Body of pancreas (tissue), 4 donors: ENCODE results near the gene TAP2. TPM values are rescaled to one million over a fixed set of nuclear protein-coding genes. Genes with fewer than 3 reads are reported as not detected.
"Not testable (repeated sequence)": the region's sequence is repeated elsewhere in the genome, so short reads cannot be mapped to it uniquely, and the experiment has no call there.

Experiments used
- ATAC-seq: fragments of 150-250 bp; one replicate; pipeline ENCODE4 v1.9.1; 2016
- DNase-seq, 4 donors: peaks; one replicate each; pipeline ENCODE4 v3.0.0-alpha.2; 2019
- H3K27ac ChIP-seq, 4 donors: fragments of 200-600 bp; sonication (generic); 1 replicate in 3 of 4; 2 replicates in 1 of 4; pipeline versions ENCODE4 v1.5.1 to v1.6.1; 2016 to 2019; ENCODE audit warnings: mild to moderate bottlenecking in 1 of 4, mixed read lengths in 1 of 4, moderate library complexity in 1 of 4
- H3K27me3 ChIP-seq, 2 donors: fragments of 200-600 bp; sonication (generic); one replicate each; pipeline ENCODE4 v1.6.0; 2016; ENCODE audit warnings: mild to moderate bottlenecking in 1 of 2
- H3K36me3 ChIP-seq, 2 donors: fragments of 200-600 bp; sonication (generic); replicated peaks in 1 of 2; 2 replicates each; pipeline ENCODE4 v1.5.1; 2016; ENCODE audit warnings: low read depth in 2 of 2; ENCODE audit not compliant: insufficient read depth in 1 of 2
- H3K4me1 ChIP-seq: fragments of 200-600 bp; sonication (generic); one replicate; pipeline ENCODE4 v1.6.0; 2016
- H3K4me3 ChIP-seq, 2 donors: fragments of 200-600 bp; sonication (generic); 1 replicate in 1 of 2; 2 replicates in 1 of 2; pipeline ENCODE4 v1.5.1; 2016 to 2019
- H3K9me3 ChIP-seq, 3 donors: fragments of 200-600 bp; sonication (generic); 1 replicate in 2 of 3; 2 replicates in 1 of 3; pipeline ENCODE4 v1.5.1; 2016
- POLR2A ChIP-seq, 3 donors: fragments of 450-650 bp; IDR thresholded peaks; one replicate each; pipeline ENCODE4 v1.6.1; 2016; ENCODE audit warnings: antibody characterized with exemption in 3 of 3, mild to moderate bottlenecking in 2 of 3
- WGBS, 2 donors: methylation state at CpG; one replicate each; pipeline ENCODE4 v1.1.5; 2017; 5-methylcytosine and 5-hydroxymethylcytosine counted together
- intact Hi-C: fragments of 100-400 bp; cut with DNase I; formaldehyde crosslinking; loops from one replicate; pipeline ENCODE4 v1.15.1; 2023
- total RNA-seq, 2 donors: library from RNA; depleted of rRNA; stranded (reverse); fragments of >200 nt; gene quantifications; one replicate each; pipeline ENCODE4 v1.1.0, GENCODE V29; 2016
- TF ChIP-seq, protein P1 (sequence below), 7 experiments: fragments of 450-650 bp in 4 of 7; fragments of 200-600 bp in 3 of 7; sonication (generic) in 3 of 7; IDR thresholded peaks; one replicate each; pipeline ENCODE4 v1.5.1; 2016 to 2019; ENCODE audit warnings: antibody characterized with exemption in 7 of 7

Gene TAP2
- total RNA-seq, 2 donors from 2014 or later = 5.2 to 13.8 TPM

DNA sequence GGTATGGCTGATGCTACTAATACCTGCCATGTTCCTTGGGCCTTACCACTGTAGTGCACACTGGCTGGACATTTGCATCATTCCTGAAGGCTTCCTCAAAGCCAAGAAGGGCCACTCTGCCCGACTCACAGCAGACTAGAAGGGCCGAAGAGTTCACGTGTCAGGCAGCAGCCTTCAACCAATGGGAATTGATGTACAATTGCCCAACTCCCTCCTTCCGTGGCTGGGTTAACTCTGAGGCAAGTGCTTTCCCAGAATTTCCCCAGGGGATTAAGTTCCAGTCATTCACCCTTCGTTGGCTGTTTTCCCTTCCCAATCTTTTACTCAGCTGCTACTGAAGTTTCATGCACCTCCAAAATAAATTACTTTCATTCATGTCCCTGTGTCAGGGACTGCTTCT lies 45.2 kb upstream of the TAP2 start:
- WGBS, 2 donors = 19 to 21% methylated on average over 5 of the region's 5 CpGs
- Histone ChIP-seq H3K27ac (no peak overlapping the region), H3K4me1 (peaks cover 9% of the 10 kb centered on the region), H3K27me3 (no peaks in the 10 kb centered on the region), H3K4me3 (no peak overlapping the region), H3K9me3 (no peaks in the 10 kb centered on the region), H3K36me3 (no peaks in the 10 kb centered on the region)
- DNase-seq (peak in 1 of 4 donors; percentile 38), ATAC-seq (peak; percentile 45)
- intact Hi-C loops = loop anchor here (10.0 kb wide), 1 partner anchor 101 kb away; no protein-coding TSS in a partner anchor
- TF ChIP-seq, protein P1, sequence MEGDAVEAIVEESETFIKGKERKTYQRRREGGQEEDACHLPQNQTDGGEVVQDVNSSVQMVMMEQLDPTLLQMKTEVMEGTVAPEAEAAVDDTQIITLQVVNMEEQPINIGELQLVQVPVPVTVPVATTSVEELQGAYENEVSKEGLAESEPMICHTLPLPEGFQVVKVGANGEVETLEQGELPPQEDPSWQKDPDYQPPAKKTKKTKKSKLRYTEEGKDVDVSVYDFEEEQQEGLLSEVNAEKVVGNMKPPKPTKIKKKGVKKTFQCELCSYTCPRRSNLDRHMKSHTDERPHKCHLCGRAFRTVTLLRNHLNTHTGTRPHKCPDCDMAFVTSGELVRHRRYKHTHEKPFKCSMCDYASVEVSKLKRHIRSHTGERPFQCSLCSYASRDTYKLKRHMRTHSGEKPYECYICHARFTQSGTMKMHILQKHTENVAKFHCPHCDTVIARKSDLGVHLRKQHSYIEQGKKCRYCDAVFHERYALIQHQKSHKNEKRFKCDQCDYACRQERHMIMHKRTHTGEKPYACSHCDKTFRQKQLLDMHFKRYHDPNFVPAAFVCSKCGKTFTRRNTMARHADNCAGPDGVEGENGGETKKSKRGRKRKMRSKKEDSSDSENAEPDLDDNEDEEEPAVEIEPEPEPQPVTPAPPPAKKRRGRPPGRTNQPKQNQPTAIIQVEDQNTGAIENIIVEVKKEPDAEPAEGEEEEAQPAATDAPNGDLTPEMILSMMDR (IDR thresholded peaks at IDR 0.05) = no peak
- no peak for TF ChIP-seq POLR2A (IDR thresholded peaks at IDR 0.05)

- Histone ChIP-seq H3K4me1 (peaks cover 9% of the 10 kb centered on the region), H3K4me3 (no peak overlapping the region), H3K9me3 (no peaks in the 10 kb centered on the region), H3K27me3 (no peaks in the 10 kb centered on the region), H3K27ac (no peak overlapping the region), H3K36me3 (no peaks in the 10 kb centered on the region)
- no peak for DNase-seq
- no peak for ATAC-seq
- TF ChIP-seq POLR2A (IDR thresholded peaks at IDR 0.05) = no peak
- TF ChIP-seq, protein P1 (IDR thresholded peaks at IDR 0.05) = no peak
- intact Hi-C loops = loop anchor here (10.0 kb wide), 1 partner anchor 102 kb away; no protein-coding TSS in a partner anchor
- 18 to 59% methylated on average over 1 of the region's 1 CpG for WGBS, 2 donors
Measured at GRCh38 chr6:32882879-32883250, 44.3 kb upstream of the TAP2 start.

DNA sequence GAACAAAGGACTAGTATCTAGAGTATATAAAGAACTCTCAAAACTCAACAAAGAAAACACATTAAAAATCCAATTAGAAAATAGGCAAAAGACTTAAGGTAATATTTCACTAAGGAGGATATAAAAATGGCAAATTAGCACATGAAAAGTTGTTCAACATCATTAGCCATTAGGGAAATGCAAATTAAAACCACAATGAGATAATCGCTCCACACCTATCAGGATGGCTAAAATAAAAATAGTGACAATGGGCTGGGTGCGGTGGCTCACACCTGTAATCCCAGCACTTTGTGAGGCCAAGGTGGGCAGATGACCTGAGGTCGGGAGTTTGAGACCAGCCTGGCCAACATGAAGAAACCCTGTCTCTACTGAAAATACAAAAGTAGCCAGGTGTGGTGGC lies 42.4 kb upstream of the TAP2 start:
- not testable (repeated sequence) for DNase-seq, H3K4me3 ChIP-seq, H3K27me3 ChIP-seq, H3K4me1 ChIP-seq, ATAC-seq, H3K9me3 ChIP-seq, H3K36me3 ChIP-seq, H3K27ac ChIP-seq
- intact Hi-C loops = loop anchor here (10.0 kb wide), 1 partner anchor 104 kb away; no protein-coding TSS in a partner anchor
- WGBS, 2 donors = 64 to 85% methylated on average over 3 of the region's 3 CpGs

DNA sequence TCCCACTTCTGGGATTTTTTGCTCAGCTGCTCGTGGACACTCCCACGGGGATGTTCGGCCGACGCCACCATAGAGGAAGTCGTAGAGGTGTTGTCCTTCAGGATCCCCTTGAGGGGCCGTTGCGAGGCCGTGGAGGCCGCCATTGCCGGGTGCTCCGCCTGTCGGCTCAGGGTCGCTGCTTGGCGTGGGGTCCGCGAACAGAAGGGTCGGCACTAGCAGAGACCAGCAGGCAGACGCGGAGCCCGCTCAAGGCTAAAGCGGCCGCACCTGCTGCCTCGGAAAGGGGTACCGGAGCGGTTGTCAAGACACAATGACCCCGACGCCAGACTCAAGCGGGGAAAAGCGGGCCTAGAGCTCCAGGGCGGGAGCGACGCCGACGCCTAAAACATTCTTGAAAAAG lies 41.2 kb upstream of the TAP2 start:
- 45 to 54% methylated on average over 34 to 35 of the region's 35 CpGs for WGBS, 2 donors
- H3K4me3 ChIP-seq = no peak overlapping the region
- TF ChIP-seq POLR2A (IDR thresholded peaks at IDR 0.05) = no peak
- TF ChIP-seq, protein P1 (IDR thresholded peaks at IDR 0.05) = no peak
- no peaks in the 10 kb centered on the region for H3K36me3 ChIP-seq
- intact Hi-C loops = loop anchor here (10.0 kb wide), 1 partner anchor 105 kb away; no protein-coding TSS in a partner anchor
- ATAC-seq (no peak), DNase-seq (no peak)
- H3K27me3 ChIP-seq = no peaks in the 10 kb centered on the region
- H3K4me1 ChIP-seq = no peaks in the 10 kb centered on the region
- H3K9me3 ChIP-seq = no peaks in the 10 kb centered on the region
- H3K27ac ChIP-seq = no peak overlapping the region

GRCh38 chr6:32876603-32877002 lies 38.1 kb upstream of the TAP2 start:
- H3K4me1 ChIP-seq = no peaks in the 10 kb centered on the region
- H3K27ac ChIP-seq = no peak overlapping the region
- no peak for ATAC-seq
- TF ChIP-seq, protein P1 (IDR thresholded peaks at IDR 0.05) = no peak
- no peak for TF ChIP-seq POLR2A (IDR thresholded peaks at IDR 0.05)
- intact Hi-C loops = no loop called here
- WGBS, 2 donors = 90 to 92% methylated on average over 2 of the region's 2 CpGs
- no peaks in the 10 kb centered on the region for H3K27me3 ChIP-seq
- H3K4me3 ChIP-seq = no peak overlapping the region
- DNase-seq = no peak
- no peaks in the 10 kb centered on the region for H3K9me3 ChIP-seq
- H3K36me3 ChIP-seq = no peaks in the 10 kb centered on the region

DNA sequence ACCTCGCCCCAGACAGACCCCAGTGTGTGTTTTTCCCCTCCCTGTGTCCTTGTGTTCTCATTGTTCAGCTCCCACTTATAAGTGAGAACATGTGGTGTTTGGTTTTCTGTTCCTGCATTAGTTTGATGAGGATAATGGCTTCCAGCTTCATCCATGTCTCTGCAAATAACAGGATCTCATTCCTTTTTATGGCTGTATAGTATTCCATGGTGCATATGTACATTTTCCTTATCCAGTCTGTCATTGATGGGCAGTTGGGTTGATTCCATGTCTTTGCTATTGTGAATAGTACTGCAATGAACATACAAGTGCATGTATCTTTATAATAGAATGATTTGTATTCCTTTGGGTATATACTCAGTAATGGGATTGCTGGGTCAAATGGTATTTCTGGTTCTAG lies 35.4 kb upstream of the TAP2 start:
- 19 to 60% methylated on average over 1 of the region's 1 CpG for WGBS, 2 donors
- ATAC-seq, intact Hi-C loops: not testable (repeated sequence)

More for the DNA sequence above, 35.4 kb upstream of the TAP2 start:
- not testable (repeated sequence) for H3K27ac ChIP-seq, H3K4me3 ChIP-seq, H3K4me1 ChIP-seq, H3K36me3 ChIP-seq, H3K9me3 ChIP-seq, DNase-seq, H3K27me3 ChIP-seq
